Measurements from ENCODE around the gene ERO1B.

ERO1B gene

DNA sequence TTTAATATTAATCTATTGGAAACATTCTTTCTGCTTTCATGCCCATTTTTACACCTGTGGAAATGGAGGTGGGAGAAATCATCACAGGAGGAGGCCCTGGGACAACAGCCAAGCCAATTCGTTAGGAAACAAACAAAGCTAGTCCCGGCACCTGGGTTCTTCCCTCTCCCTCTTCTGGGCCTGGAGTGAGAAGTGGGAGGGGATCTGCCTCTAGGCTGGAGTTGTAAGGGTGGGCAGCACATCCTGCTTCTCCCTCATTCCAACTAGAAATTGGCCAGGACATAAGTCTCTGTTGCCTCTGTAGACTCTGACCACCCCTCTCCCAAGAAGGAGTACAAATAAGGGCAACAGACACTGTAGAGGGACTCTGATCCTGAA is 20.2 kb upstream of the ERO1B start:
- H3K27ac ChIP-seq = no peak overlapping the region
- H3K4me3 ChIP-seq = no peak overlapping the region

DNA sequence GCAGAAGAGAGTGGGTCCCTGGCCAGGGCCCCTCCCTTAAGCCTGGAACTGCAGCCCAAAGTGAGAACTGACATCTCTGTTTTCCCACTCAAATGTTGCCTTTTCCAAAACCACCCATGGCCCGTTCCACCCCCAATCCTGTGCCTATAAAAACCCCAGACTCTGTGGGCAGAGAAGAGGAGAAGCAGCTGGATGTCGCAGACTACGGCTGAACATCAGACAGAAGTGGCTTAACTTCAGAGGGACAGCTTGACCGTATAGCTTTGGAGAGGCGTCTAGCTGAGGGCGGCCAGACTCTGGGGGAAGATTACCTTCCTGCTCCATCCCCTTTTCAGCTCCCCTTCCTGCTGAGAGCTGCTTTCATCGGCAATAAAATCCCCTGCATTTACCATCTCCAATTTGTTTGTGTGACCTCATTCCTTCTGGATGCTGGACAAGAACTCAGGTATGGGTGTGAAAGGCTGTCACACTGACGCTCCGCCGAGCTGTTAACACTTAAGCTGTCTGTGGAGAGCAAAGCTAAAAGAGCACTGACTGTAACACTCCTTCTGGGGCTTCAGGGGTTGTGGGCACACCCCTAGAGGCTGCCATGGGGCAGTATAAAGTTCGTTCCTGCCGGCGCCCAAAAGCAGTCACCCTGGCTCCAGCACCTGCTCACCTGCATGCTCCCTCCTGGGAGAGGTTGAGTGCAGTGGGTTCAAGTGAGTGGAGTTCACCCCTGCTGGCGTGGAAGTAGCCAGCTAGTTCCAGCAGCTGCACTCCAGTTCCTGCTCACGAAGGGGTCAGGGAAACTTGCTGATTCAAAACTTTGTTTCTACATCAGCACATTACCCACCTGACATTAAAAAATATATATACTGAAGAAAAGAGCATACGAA is 19.6 kb upstream of the ERO1B start:
- no peak overlapping the region for H3K27ac ChIP-seq

GRCh38 chr1:236297161-236297560 is 15.4 kb upstream of the ERO1B start:
- Histone ChIP-seq H3K4me3 (no peak overlapping the region), H3K27ac (no peak overlapping the region)

More for the DNA sequence above, 19.6 kb upstream of the ERO1B start:
- H3K4me3 ChIP-seq = no peak overlapping the region

GRCh38 chr1:236292425-236292824 is 10.7 kb upstream of the ERO1B start:
- Histone ChIP-seq H3K27ac (no peak overlapping the region), H3K4me3 (no peak overlapping the region)

DNA sequence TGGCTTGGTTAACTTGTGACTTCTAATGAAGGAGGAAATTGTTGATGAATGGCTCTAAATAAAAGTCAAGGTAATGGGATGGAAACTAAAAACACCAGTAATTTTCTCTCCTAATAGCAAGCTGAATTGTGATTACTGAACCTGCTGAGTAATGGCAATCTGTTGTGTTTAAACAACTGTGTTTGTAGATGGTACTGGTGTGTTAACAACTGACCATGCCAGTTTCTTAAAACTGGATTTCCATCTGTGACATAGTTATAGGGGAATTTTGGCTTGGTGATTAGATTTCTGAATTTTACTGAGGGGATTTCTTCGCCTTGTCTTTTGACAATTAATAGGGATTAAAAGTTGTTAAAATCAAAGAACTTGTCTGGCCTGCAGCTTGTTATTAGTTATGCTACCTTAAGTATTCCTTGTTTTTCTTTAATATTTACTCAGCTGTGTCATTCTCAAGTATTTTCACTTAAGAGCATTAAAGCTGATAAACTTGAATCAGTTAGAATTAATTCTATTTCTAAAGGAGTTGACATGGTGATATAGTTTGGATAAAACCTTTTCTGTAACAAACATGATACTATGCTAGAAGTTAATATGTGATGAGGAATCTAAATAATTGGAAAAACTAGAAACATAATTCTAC is 7.9 kb upstream of the ERO1B start:
- H3K27ac ChIP-seq = no peak overlapping the region

GRCh38 chr1:236288620-236288976 is 6.8 kb upstream of the ERO1B start:
- H3K27ac ChIP-seq = no peak overlapping the region
- H3K4me3 ChIP-seq = no peak overlapping the region

More for the DNA sequence above, 7.9 kb upstream of the ERO1B start:
- H3K4me3 ChIP-seq = no peak overlapping the region

DNA sequence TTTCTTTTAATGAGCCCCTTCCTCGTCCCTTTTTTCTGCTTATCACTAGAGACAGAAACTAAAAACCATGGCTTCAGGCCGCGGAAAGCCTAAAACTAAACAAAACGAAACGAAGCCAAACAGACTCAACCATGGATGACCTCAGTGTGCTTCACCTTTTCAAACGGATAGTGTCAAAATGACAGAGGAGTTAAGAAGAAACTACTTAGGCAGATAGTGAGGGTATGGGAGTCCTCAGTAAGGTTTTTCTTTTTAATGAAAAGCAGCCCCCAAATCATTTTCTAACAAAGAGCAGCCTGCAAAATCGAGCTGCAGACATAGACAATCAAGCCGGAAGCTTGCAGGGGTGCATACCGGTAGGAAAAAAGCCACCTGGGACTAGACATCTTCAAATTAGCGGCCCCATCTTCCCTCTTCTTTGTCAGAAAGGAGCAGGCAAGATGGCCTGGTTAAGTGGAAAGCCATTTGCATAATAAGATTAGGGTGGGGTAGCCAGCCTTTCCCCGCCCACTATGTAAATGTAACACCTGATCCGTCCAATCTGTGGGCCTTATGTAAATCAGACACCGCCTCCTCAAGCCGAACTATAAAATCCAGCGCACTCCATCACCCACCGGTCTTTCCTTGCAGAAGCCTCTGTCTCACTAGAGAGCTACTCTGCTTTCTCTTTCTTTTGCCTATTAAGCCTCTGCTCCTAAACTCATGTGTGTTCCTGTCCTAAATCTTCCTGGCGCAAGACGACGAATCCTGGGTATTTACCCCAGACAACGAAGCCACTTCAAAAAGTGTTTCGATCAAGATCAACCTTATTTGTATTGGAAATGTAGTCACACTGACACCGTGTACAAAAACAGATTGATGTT is 6.2 kb upstream of the ERO1B start:
- no peak overlapping the region for H3K27ac ChIP-seq

DNA sequence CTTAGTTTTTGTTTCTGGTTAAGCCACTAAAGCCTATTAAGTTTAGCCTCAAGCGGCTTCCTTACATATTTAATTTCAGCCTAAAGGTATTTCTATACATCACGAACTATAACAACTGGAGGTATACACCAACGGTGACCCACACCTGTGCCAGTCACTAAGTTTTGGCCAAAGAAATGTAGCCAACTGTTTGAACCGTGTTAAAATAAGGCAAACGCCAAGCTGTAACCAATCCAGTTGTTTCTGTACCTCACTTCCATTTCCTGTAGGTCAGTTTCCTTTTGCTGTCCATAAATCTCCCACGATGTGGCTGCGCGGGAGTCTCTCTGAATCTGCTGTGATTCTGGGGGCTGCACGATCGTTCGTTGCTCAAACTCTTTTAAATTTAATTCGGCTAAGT is 5.6 kb upstream of the ERO1B start:
- no peak overlapping the region for H3K4me3 ChIP-seq
- no peak overlapping the region for H3K27ac ChIP-seq

More for the DNA sequence above, 6.2 kb upstream of the ERO1B start:
- no peak overlapping the region for H3K4me3 ChIP-seq

GRCh38 chr1:236284291-236284721 is 2.5 kb upstream of the ERO1B start:
- no peak overlapping the region for H3K4me3 ChIP-seq
- H3K27ac ChIP-seq = no peak overlapping the region

DNA sequence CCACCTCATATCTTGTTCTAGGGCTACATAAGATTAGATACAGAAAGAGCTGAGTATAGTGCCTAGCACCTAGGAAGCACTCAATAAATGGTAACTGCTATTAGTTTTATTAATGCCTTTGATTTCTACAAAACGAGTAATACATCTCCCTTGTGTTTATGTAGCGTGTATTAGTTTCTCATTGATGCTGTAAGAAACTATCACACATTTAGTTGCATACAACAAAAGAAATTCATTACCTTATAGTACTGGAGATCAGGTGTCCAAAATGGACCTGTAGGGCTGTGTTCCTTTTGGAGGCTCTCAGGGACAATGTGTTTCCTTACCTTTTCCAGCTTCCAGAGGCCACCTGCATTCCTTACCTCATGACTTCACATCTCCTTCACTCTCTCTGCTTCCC is 961 bp upstream of the ERO1B start:
- Histone ChIP-seq H3K27ac (peak overlapping the region in 1 of 21 experiments; percentile 37), H3K4me3 (peak overlapping the region in 4 of 7 experiments; percentile 73 to 98 (median 86))

- peak overlapping the region in 11 of 21 experiments; percentile 32 to 86 (median 74) for H3K27ac ChIP-seq
Observed at GRCh38 chr1:236282425-236282716, 613 bp upstream of the ERO1B start.

GRCh38 chr1:236281198-236281653 is 532 bp downstream of the ERO1B start:
- H3K4me3 ChIP-seq = peak overlapping the region; percentile 73 to 99 (median 96)
- H3K27ac ChIP-seq = peak overlapping the region in 20 of 21 experiments; percentile 20 to 86 (median 74)

More at GRCh38 chr1:236282425-236282716, 613 bp upstream of the ERO1B start:
- peak overlapping the region; percentile 73 to 99 (median 96) for H3K4me3 ChIP-seq

DNA sequence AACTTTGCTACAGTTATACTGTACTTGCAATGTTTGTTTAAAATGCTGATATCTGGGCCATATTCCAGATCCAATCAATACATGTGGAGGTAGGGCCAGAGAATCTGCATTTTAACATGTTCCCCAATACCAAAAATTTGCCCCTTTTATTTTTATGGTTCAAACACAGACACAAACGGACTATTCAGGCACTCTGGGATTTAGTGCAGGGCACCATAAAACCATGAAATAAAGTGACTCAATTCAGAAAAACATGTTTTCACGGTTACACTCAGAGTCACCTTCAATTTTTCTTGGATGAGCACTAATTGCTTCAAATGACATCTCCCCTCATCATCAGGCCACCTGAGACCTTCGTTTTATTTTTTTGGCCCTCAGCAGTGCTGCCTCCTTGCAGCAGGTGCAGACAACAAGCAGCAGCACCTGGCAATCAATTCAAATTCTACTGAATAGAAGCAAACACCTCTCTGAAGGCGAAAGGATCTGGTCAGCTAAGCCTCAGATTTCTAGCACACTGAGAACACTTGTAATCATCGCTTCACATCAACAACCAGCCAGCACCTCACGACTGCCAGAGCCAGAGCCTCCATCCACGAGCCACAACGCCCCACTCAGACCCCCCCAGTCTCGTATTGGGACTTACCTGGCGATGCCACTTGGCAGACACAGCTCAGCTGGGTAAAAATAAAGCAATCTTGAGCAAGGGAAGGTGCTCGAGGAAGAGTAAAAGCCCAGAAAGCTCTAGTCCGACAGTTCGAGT is 1.1 kb downstream of the ERO1B start:
- peak overlapping the region in 11 of 21 experiments; percentile 48 to 86 (median 78) for H3K27ac ChIP-seq
- peak overlapping the region; percentile 73 to 99 (median 96) for H3K4me3 ChIP-seq

- Histone ChIP-seq H3K27ac (no peak overlapping the region), H3K4me3 (no peak overlapping the region)
Observed at GRCh38 chr1:236275586-236275985, 6.2 kb downstream of the ERO1B start.

GRCh38 chr1:236275061-236275460 is 6.7 kb downstream of the ERO1B start:
- no peak overlapping the region for H3K4me3 ChIP-seq
- H3K27ac ChIP-seq = no peak overlapping the region

- H3K27ac ChIP-seq = no peak overlapping the region
- H3K4me3 ChIP-seq = no peak overlapping the region
Observed at GRCh38 chr1:236273358-236273757, 8.4 kb downstream of the ERO1B start.

DNA sequence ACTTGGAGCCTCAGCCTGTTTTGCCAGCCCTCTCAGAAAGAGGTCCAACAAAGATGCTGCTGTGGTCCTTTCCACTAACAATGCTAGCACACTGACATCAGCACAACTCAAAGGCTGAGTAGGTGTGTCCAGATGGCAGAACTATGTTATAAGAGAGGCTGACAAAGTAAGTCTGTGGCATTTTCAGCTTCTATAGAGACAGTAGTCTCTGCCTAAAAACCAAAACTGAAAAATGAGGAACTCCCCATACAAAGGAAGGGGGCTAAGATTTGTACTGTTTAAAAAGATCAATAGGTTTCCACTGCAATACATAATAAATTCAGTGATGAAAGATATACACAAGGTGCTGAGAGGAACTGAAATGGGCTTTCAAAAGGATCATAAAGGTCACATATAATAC is 12.3 kb downstream of the ERO1B start:
- H3K27ac ChIP-seq = no peak overlapping the region

DNA sequence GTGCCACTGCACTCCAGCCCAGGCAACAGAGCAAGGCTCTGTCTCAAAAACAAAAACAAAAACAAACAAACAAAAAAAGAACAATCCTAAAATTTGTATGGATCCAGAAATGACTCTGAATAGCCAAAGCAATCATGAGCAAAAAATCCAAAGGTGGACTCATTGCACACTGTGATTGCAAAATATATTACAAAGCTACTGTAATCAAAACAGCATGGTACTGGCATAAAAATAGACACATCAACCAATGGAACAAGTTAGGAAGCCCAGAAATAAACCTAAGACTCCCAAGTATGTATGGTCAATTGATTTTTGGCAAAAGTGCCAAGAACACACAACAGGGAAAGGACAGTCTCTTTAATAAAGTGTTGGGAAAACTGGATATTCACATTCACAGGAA is 19.9 kb downstream of the ERO1B start:
- H3K27ac ChIP-seq = no peak overlapping the region
- no peak overlapping the region for H3K4me3 ChIP-seq

More for the DNA sequence above, 12.3 kb downstream of the ERO1B start:
- no peak overlapping the region for H3K4me3 ChIP-seq

GRCh38 chr1:236261033-236261432 is 20.7 kb downstream of the ERO1B start:
- H3K27ac ChIP-seq = no peak overlapping the region
- no peak overlapping the region for H3K4me3 ChIP-seq
